SIG-M5 treated with dmso at 0.1 percent for 504 hours (cell line): ENCODE results near the gene MAX.
"Not testable (repeated sequence)": the region's sequence is repeated elsewhere in the genome, so short reads cannot be mapped to it uniquely, and the experiment has no call there.

ENCODE experiments used
- DNase-seq: peaks from one replicate; lab custom pipeline; 2025; ENCODE audit not compliant: unreplicated experiment; lab: John Stamatoyannopoulos, UW

MAX gene

DNA sequence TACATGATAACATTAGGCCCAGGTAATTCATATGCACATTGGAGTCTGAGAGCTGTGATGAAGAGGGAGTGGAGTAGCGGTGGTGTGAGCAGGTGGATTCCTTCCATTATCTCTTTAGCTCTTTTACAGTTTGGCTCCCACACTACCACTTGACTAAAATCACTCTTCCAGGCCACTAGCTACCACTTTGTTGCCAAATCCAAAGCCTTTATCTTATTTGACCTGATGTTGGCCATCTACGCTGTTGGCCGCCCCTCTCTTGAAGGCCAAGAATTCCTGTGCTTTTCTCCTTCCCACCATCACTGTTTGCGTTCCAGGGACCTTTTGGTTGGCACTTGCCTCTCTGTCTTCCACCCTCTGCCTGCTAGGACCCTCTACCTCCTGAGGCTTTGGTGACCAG, 4.0 kb upstream of the MAX start:
- no peak for DNase-seq

DNA sequence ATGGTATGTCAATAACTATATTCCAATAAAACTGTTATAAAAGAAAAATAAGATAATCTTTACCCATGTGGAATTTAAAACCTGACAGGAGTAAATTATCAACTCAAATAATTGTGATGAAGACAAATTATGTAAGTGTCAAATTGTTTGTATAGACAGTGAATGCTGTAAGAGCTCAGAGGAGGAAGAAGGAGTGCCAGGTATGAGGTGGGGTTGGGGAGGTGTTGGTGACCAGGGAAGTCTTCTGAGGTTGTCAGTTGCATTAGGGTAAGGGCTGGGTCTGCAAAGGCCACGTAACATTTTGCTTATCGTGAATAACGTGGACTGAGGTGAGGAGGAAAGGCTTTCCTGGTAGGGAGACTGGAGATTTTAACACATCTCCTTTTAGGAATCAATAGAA, 2.5 kb upstream of the MAX start:
- no peak for DNase-seq

DNA sequence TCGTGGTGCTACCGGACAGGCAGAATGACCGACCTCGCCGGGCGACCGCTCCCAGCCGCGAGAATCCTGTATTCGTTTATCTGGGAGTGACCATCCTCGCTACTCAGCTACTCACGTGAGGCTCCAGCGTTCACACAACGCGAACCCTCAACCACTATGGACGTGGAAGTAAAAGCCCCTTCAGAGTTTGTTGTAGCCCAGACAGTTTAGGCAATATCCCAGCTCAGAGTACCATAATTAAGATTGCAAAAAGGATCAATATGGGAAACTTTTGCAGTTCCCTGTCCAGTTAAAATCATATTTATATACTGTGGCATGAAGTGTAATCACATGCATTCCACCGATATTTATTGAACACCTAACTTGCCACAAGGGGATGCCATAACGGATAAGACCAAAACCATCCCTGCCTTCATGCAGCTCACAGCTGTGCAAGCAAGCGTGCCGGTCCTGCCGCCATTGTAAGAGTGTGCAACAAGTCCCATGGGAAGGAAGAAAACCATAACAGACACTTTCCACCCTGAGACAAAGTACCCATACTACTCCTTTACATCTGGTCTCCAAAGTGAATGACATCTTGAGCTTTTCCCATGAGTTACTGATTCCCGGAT, 938 bp upstream of the MAX start:
- DNase-seq = peak; percentile 57

DNA sequence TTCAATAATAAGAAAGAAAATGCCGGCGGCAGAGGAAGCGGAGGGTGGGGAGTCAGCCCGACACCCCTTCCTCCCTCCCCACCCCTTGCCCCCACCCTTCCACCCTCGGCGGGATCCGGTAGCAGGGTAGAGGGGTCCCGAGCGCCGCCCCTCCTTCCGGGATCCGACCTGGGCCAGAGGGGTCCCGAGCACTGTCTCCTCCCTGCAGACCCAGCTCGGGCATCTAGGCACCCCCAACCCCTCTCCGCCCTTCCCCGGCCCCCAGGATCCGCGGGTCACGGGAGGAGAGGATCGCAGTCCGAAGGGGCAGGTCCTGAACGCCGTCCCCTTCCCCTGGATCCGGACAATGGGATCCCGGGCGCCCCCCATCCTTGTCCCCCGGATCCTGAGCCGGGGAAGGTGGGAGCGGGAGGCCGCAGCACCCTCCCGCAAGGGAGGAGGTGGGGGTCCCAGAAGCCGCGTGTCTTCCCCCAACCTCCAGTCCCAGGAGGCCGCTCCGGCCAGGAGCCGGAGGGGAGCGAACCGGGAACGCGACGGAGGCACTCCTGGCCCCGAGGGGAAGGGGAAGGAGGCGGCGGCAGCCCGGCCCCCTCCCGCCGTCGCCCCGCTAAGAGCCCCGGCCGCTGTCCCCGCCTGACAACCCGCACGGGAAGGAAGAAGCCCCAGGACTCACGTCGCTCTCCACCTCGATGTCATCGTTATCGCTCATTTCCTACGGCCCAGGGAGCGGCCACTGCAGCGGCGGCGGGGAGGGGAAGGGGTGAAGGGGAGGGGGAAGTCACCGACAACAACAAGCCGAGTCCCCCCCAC, 481 bp downstream of the MAX start:
- DNase-seq = no peak

DNA sequence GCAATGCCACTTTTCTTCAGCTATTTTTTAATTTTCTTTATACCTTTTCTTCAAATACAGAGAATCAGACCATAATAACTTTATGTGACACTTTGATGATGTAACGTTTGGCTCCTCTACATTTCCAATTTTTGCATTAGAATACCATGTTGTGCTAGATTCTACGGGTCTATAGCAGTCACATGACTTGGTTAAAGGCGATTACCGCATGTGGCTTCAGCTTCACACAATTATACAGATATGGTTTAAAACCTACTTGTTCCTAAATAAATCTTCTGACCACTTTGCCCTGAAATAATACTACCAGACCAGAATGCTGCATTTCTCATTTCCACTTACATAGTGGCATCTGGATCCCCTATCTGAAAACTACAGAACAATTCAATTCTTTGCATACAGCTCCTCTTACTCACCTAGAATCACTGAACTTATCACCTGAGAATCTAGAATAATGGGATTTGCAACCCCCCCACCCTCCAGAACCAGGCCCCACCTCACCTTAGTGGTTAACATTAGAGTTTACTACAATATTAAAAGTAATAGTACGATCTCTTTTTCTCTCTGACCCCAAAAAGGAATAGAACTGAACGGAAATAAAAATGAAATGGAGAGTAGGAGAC, 1.3 kb downstream of the MAX start:
- DNase-seq = no peak

DNA sequence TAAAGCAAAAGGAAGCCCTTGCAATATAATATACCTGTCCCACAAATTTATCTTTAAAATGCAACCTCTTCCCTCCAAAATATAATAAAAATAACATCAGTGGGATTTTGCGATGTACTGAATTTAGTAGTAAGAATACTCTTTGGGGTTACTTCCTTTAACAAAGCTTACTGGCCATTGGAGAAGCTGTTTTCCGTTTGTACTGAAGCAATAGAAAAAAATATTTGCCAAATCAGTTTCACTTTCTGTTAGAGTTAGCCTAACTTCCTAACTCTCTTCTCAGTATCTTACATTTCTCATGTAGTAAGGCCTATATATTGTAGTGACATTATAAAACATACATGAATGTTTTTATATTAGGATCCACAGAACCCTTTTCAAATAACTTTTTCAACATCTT, 3.7 kb downstream of the MAX start:
- peak; percentile 83 for DNase-seq

DNA sequence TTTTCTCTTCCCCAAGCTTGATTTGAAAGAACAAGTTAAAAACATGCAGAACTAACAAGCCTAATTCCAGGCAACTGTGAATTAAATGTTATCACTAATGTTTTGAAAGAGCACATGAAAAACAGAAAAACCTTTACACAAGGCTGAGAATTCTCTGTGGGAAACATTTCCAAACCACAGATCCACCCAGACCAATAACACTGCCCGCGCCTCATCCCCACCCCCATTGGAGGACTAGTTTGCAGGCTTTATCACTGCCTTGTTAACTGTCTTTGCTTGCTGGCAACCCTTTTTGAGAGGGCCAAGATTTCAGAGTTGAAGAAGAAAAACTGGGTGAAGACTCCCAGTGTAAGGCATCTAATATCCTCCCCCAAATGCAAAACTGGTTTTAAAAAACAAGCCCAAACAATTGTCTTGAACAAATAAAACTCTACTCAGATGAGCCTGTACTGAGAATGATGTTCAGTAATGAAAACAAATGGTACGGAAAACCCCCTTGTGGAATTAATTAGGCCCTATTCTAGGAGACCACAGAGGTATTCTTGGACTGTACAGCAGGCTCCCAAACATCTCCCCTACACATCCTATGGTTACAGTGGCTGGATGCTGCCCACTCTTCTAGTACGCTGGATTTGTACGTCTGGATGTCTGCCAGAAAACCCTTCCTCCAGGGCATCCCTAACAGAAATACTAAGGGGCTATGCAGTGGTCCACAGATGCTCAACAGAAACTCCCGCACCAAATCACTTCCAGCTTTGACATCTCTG, 5.8 kb downstream of the MAX start:
- no peak for DNase-seq

DNA sequence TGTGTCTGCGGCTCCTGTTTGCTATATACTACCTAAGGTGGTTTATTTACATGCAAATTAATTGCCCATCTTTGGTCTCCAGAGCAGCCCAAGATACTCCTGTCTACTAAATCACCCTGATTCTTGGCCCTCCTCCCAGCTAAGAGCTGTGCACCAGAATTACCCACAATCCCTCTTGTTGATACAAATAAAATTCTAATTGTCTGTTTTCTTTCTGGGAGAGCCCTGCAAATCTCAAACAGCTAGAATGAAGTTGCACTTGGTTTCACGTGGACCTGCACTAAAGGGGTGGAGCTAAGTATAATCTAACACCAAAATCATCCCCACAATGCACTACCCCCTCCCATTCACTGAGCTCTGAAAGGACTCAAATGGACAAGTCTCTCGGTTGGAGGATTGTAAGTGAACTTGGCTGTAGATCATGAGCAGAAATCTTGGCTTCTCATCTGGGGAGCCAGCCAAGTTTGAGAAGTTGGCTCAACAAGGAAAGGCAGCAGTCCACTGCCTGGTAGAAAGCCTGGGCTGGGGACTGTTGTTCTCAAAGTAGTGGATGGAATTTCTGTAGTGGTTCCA, 6.6 kb downstream of the MAX start:
- DNase-seq = no peak

DNA sequence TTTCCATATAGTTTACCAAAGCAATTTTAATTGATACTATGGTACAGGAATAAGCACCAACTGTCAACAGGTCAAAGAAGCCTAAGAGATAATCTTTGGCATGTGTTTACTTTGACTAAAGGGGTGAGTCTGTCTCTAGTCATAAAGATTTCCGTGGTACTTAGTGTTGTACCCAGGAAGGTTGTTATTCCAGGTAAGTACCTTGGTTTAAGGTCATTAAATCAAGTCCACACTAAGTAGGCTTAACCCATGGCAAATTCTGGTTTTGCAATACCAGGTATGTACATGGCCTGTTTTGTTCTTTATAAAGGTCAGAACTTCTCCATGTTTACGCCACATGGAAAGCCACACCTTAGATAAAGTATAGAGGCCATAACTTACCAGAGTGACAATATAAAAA, 10.0 kb downstream of the MAX start:
- no peak for DNase-seq

DNA sequence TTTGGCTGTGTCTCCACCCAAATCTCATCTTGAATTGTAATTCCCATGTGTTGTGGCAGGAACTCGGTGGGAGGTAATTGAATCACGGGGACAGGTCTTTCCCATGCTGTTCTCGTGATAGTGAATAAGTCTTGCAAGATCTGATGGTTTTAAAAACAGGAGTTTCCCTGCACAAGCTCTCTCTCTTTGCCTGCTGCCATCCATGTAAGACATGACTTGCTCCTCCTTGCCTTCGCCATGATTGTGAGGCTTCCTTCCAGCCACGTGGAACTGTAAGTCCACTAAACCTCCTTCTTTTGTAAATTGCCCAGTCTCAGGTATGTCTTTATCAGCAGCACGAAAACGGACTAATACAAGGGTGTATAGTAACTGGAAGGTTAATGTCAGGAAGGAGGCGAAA, 14.5 kb downstream of the MAX start:
- not testable (repeated sequence) for DNase-seq

DNA sequence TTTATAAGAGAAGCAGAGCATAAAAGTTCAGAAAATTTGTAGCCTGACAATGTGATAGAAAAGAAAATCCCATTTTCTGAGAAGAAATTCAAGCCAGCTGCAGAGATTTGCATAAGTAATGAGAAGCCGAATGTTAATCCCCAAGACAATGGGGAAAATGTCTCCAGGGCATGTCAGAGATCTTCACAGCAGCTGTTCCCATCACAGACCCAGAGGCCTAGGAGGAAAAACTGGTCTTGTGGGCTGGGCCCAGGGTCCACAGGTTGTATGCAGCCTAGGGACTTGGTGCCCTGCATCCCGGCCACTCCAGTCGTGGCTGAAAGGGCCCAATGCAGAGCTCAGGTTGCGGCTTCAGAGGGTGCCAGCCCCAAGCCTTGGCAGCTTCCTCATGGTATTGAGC, 15.6 kb downstream of the MAX start:
- DNase-seq = not testable (repeated sequence)

DNA sequence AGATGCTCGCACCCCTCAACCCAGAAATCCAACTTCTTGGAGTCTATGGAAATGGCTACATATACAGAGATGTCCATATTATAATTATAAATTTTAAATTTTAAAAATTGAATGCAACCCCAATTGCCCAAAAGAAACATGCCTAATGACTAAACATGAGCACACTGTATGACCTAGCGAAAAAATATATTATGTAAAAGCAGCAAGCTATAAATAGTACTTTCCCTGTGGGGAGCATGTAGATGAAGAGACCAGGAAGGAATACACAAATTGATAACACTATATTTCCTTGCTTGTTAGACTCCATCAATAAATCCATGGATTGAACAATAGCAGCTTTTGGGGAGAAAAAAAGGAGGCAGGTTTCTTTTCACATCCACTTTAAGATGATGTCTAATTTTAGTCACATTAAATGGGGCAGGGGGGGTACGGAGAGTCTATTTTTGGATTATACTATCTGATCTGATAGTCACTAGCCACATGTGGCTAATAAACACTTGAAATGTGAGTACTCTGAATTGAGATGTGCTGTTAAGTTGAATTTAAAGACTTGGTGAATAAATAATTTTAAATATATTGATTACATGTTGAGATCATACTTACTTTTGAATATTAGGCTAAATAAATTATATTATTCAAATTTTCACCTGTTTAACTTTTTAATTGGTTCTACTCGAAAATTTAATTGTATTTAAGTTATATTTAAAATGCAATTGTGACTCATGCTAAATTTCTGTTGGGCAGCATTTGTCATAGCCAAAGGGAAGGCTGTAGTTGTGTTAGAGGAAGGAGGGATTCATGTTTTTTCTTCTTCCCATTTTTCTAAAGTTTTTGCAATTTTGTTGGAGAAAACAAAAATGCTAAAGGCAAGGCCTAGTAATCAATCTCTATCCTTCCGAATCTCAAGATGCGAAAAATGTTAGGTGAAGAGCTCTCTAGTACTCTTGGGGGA, 17.5 kb downstream of the MAX start:
- DNase-seq = no peak

DNA sequence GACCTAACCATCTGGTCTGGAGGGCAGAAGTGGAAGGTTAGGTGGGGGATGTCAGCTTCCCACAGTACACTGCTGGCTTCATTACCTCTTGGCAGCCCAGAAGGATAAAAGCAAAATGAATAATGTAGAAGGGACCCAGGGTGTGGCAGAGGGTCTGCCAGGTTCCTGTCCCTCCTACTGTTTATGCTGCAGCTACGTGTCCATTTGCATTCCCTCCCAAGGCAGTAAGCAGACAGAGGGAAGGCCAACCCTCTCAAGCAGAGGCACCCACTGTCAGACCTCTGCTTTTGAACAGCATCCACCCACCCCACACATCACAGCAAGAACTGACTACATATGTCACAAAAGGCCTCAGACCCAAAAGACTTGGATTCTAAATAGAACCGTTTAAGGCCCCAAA, 19.4 kb downstream of the MAX start:
- DNase-seq = no peak

DNA sequence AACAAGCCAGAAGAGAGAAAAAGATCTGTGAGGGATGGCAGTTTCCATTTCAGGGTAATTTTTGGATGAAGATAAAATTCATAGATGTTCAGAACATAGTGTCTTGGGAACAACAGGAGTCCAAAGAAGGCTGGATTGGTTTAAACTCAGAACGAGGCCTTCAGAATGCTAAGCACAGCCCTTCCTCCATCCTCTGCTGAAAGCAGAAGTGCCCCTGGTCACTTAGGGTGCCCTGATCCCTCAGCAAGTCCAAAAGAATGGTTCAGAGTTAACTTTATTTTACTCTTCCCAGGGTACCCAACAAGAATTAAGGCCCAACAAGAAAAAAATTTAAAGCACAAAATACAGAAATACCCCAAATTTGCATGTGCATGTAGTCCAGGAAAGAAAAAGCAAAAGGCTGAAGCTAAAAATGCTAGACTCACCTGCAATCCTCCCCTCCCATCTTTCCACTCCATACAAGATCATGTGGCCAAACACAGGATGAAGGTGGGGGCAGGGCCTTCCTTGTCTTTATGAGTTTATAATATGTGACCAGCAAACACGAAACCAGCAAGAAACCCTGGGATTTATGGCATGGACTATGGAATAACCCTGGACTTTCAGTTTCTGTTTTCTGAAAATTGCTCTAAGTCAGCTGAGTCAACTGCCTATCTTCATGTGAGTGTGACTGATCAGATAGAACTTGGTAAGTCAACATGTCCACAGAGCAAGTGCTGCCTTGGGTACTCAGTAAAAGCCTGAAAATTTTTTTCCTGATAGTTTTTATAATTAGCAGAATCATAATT, 21.2 kb downstream of the MAX start:
- no peak for DNase-seq

DNA sequence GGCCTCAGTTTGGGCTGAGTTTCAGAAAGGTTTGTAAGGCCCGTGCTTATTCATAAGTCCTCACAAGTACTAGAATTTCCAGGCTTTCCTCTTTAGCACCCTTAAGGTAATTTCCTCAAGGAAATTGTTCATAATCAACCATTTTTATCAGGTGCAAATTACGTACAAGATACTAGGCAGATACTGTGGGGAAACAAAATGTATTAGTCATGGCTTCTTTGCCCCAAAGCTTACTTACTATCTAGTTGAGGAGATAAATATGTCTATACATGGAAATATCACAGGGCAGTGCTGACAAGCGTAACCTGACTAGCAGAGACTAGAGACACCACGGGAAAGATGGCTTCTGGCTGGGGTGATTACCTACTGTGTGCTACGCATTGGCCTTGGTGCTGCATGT, 22.5 kb downstream of the MAX start:
- no peak for DNase-seq

DNA sequence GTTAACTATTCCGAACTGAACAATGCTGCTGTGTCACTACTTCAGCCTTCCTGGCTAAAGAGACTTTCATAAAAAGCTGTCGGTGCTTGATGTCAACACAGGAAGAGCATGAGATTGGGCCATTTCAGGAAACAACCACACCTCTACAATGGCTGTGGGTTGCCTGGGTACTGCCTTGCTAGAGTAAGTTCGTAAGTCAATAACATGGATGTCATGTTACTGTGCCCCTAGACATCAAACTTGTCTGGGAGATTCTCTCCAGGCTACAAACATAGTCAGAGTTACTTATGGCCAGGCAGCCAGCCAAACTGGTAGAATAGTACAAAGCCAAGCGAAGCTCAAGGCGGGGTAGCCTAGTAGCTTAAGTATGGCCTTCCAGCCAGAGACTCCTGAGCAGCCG, 23.1 kb downstream of the MAX start:
- no peak for DNase-seq

DNA sequence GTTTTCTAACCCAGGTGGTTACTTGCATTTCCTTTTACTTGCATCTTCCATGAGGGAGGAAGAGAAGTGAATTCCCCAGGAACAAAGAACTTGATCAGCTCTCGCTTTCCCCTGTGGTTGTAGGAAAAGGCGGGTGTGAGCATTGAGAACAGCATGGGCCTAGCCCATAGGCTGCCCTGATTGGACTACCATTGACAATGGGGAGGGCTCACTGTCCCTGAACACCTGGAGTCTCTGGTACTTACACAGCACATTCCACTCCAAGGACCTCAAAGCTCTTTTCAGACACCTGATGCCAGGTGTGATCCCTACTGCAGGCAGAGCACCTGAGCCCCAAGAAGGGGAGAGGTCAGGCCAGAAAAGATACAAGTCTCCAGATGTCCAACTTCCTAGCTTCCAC, 25.0 kb downstream of the MAX start:
- DNase-seq = no peak

DNA sequence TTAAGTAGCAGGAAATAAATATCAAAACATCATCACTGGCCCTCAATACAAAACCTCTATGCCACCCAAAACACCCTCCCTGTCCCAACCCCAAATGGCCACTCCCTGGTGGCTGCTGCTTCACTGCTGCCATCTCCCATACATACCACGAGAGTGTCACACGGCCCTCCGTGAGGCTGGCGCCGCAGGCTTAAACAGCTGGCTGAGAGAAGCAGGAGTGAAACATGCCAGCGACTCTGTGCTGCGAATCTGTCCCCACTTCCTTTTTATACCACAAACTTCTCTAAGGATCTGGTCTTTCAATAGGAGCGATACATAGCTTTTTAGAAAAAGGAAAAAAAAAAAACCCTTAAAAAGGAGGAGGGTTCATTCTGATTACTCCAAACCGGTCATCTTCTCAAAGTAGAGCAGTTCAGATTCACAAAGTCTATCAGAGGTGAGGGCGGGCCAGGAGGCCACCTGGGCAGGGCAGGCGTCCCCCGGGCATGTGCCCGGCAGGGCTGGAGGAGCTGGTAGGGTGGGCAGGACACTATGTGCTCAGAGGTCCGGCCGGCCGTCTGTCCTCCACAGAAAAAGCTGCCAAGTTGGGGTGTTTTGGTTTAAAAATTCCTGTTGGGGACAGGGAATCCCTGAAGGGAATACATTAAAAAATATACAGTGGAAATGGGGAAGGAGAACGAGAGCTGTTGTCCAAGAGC, 26.5 kb downstream of the MAX start:
- DNase-seq = no peak
